Osteoblast (primary cell): ENCODE measurements around the gene ILK. TPM values are rescaled to one million over a fixed set of nuclear protein-coding genes. Genes with fewer than 3 reads are reported as not detected.

ENCODE experiments used
- DNase-seq: peaks from one replicate; pipeline ENCODE4 v3.0.0; 2011; ENCODE audit warnings: low spot score, mixed read lengths; ENCODE audit not compliant: insufficient read length; ENCODE audit errors: missing footprints
- H2AFZ ChIP-seq: 2 replicates; pipeline ENCODE4 v1.6.0; 2011; ENCODE audit warnings: mild to moderate bottlenecking, low read length
- H3K27ac ChIP-seq: 2 replicates; pipeline ENCODE4 v1.5.1; 2011; ENCODE audit warnings: mild to moderate bottlenecking, low read depth, low read length, moderate library complexity
- H3K27me3 ChIP-seq: 2 replicates; pipeline ENCODE4 v1.6.0; 2012; ENCODE audit warnings: mild to moderate bottlenecking, control low read depth, inconsistent platforms, low read length, moderate library complexity; ENCODE audit not compliant: insufficient read depth
- H3K36me3 ChIP-seq: 2 replicates; pipeline ENCODE4 v1.5.1; 2011; ENCODE audit warnings: mild to moderate bottlenecking, low read length, control low read depth, moderate library complexity; ENCODE audit not compliant: insufficient read depth
- H3K4me1 ChIP-seq: 2 replicates; pipeline ENCODE4 v1.5.1; 2011; ENCODE audit warnings: mild to moderate bottlenecking, low read length, control low read depth, moderate library complexity; ENCODE audit not compliant: insufficient read depth
- H3K4me2 ChIP-seq: 2 replicates; pipeline ENCODE4 v1.6.0; 2011; ENCODE audit warnings: mild to moderate bottlenecking, low read length; ENCODE audit not compliant: insufficient read depth
- H3K4me3 ChIP-seq: fragments of 200-600 bp; sonication (generic); 3 replicates; pipeline ENCODE4 v1.5.1; 2012; ENCODE audit warnings: mild to moderate bottlenecking, low read length, inconsistent platforms; ENCODE audit not compliant: insufficient read depth
- H3K79me2 ChIP-seq: 2 replicates; pipeline ENCODE4 v1.6.0; 2012; ENCODE audit warnings: mild to moderate bottlenecking, low read length, control low read depth, inconsistent platforms; ENCODE audit not compliant: insufficient read depth
- H3K9me3 ChIP-seq: 2 replicates; pipeline ENCODE4 v1.5.1; 2011; ENCODE audit warnings: low read depth, low read length, control low read depth
- H4K20me1 ChIP-seq: 2 replicates; pipeline ENCODE4 v1.6.0; 2012; ENCODE audit warnings: mild to moderate bottlenecking, low read length, control low read depth; ENCODE audit not compliant: insufficient read depth
- total RNA-seq: library from RNA; depleted of rRNA; stranded (reverse); fragments of >200 nt; gene quantifications from 2 replicates; pipeline ENCODE4 v1.2.3, GENCODE V29; 2012
- TF ChIP-seq, protein P1 (sequence below): IDR thresholded peaks from 2 replicates; pipeline ENCODE4 v1.5.1; 2011; ENCODE audit warnings: mild to moderate bottlenecking, low read depth, low read length, moderate library complexity; ENCODE audit errors: extremely low read depth

The ILK gene
- total RNA-seq, 1 donor: 176 TPM

DNA sequence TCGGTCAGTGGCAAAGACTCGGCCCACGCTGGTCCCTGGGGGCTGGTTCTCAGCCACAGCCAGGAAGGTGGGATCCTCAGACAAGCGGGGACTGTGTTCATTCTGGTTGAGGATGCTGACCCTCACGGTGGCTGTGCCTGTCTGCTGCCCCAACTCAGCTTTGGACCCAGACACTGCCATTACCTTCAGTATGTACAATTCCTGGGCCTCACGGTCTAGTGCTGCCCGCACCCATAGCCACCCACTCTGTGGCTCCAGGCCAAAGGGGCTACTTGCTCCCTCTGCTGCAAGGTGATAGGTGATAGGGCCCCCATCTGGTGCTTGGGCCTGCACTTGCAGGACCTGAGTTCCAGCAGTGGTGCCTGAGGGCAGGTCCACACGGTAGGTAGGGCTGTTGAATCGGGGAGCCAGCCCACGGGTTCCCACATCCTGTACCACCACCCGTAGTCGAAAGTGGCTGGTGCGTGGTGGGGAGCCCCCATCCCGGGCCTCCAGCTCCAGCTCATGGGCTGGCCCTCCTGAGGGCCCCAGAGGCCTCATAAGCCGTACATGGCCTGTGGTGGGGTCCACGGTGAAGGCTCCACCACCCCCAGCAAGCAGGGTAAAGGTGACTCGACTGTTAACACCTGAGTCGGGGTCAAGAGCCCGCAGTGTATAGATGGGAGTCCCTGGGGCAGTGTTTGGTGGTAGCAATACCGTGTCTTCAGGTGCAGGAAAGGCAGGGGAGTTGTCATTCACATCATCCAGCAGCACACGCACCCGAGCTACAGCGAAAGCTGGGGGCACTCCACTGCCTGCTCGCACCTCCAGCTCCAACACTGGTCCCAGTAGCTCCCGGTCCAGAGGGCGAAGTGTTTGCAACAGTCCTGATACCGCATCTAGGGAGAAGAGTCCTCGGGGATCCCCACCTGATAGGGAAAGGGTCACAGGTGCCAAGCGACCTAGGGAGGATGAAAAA, 28.8 kb downstream of the ILK start:
- Histone ChIP-seq H3K27me3 (no peaks in the 10 kb centered on the region), H3K36me3 (no peaks in the 10 kb centered on the region), H4K20me1 (no peaks in the 10 kb centered on the region), H3K4me1 (peaks cover 8% of the 10 kb centered on the region), H3K27ac (no peak overlapping the region), H3K4me3 (no peak overlapping the region), H2AFZ (no peak overlapping the region), H3K4me2 (no peak overlapping the region), H3K9me3 (no peaks in the 10 kb centered on the region), H3K79me2 (no peaks in the 10 kb centered on the region)
- TF ChIP-seq, protein P1, sequence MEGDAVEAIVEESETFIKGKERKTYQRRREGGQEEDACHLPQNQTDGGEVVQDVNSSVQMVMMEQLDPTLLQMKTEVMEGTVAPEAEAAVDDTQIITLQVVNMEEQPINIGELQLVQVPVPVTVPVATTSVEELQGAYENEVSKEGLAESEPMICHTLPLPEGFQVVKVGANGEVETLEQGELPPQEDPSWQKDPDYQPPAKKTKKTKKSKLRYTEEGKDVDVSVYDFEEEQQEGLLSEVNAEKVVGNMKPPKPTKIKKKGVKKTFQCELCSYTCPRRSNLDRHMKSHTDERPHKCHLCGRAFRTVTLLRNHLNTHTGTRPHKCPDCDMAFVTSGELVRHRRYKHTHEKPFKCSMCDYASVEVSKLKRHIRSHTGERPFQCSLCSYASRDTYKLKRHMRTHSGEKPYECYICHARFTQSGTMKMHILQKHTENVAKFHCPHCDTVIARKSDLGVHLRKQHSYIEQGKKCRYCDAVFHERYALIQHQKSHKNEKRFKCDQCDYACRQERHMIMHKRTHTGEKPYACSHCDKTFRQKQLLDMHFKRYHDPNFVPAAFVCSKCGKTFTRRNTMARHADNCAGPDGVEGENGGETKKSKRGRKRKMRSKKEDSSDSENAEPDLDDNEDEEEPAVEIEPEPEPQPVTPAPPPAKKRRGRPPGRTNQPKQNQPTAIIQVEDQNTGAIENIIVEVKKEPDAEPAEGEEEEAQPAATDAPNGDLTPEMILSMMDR: no peak
- DNase-seq: peak; percentile 68

DNA sequence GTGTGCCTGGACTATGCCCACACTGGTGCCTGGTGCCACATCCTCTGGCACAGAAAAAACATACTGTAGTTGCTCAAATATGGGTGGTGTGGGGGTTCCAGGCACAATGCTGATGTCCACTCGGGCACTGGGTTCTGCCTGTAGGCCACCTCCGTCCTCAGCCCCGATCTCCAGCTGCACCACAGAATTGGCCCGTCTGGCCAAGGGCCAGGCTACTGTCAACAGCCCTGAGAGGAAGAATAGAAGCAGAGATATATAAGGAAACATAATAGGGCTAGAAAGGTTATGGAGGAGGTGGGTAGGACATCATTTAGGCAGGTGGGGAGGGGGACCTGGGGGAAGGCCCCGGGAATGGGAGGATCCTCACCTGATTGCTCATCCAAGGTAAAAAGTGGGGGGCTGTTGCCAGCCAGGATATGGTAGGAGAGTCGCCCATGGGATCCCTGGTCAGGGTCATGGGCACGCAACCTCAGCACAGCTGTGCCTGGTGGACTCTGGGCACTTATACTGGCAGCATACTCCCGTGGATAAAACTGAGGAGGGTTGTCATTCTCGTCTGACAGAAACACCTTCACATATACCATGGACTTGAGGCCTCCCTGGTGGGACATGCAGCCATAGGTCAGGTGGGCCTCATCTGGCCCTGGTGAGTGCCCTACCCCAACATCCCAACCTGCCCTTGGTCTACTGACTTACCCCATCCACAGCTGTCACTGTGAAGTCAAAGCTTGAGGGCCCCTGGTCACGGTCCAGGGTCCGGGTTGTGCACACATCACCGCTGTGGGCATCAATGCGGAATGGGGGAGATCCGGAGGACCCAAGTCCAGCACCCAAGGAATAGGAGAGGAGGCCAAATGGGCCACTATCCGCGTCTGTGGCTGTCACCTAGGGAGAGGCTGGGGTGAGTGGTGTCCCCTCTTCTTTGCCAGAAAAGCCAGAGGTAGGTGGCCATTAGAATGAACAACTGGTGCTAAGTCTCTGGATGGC, 30.1 kb downstream of the ILK start:
- DNase-seq: peak; percentile 73
- H3K9me3 ChIP-seq: no peaks in the 10 kb centered on the region
- no peaks in the 10 kb centered on the region for H3K79me2 ChIP-seq
- H2AFZ ChIP-seq: no peak overlapping the region
- H3K4me1 ChIP-seq: peaks cover 21% of the 10 kb centered on the region
- H3K36me3 ChIP-seq: no peaks in the 10 kb centered on the region
- TF ChIP-seq, protein P1: no peak
- no peaks in the 10 kb centered on the region for H3K27me3 ChIP-seq
- H3K4me2 ChIP-seq: no peak overlapping the region
- H3K4me3 ChIP-seq: no peak overlapping the region
- H4K20me1 ChIP-seq: no peaks in the 10 kb centered on the region
- H3K27ac ChIP-seq: no peak overlapping the region

DNA sequence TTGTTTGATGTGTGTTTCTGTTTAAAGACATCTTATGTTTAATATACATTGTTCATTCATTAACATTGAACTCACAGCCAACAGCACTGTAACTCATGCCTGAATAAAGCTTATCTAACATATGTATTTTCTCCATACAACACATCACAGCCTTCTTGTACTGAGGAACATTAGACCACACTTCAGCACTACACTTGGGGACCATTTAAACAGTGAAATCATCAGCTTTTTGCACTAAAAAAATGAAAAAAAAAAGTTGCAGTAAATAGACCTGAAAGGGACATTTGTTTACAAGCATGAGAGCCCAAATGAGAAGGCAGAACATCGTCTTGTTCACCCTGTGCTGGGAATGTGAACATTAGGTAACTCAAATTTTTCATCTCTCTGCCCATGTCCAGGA, 31.0 kb downstream of the ILK start:
- DNase-seq: no peak
- Histone ChIP-seq H3K4me2 (no peak overlapping the region), H3K4me1 (peaks cover 21% of the 10 kb centered on the region), H3K27ac (no peak overlapping the region), H4K20me1 (no peaks in the 10 kb centered on the region), H3K27me3 (no peaks in the 10 kb centered on the region), H3K36me3 (no peaks in the 10 kb centered on the region), H3K4me3 (no peak overlapping the region), H3K79me2 (no peaks in the 10 kb centered on the region), H2AFZ (no peak overlapping the region), H3K9me3 (no peaks in the 10 kb centered on the region)
- TF ChIP-seq, protein P1: no peak
